GM23248 (cell line): ENCODE results near the gene WDR7.

Source experiments
- EZH2 ChIP-seq: fragments of 200-600 bp; sonication (generic); IDR thresholded peaks from 2 replicates; pipeline ENCODE4 v1.6.1; 2018; ENCODE audit warnings: antibody characterized with exemption, mild to moderate bottlenecking; ENCODE audit not compliant: insufficient read depth, poor library complexity, severe bottlenecking
- EZH2phosphoT487 ChIP-seq: fragments of 200-600 bp; sonication (generic); IDR thresholded peaks from 2 replicates; pipeline ENCODE4 v1.6.1; 2018; ENCODE audit warnings: antibody characterized with exemption, moderate library complexity, mild to moderate bottlenecking, low read depth; ENCODE audit not compliant: insufficient read depth

DNA sequence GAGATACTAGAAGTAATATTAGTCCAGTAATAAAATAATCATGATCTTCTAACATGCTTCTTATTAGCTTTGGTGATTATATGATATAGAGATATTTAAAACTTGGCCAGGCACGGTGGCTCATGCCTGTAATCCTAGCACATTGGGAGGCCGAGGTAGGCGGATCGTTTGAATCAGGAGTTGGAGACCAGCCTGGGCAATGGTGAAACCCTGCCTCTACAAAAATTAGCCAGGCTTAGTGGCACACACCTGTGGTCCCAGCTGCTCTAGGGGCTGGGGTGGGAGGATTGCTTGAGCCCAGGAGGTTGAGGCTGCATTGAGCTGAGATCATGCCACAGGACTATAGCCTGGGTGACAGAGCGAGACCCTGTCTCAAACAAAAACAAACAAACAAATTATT lies 87.0 kb downstream of the WDR7 start:
- TF ChIP-seq EZH2, result no peak
- TF ChIP-seq EZH2phosphoT487, result no peak
